ENCODE data around the gene MUC12.

DNA sequence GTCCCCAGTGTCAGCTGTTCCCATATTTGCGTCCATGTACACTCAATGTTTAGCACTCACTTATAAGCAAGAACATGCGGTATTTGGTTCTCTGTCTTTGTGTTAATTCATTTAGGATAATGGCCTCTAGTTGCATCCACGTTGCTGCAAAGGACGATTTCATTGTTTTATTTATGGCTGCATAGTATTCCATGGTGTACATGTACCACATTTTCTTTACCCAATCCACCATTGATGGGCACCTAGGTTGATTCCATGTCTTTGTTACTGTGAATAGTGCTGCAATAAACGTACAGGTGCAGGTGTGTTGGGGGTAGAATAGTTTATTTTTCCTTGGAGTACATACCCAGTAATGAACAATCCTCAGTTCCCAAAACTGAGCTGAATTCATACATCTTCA, 91.6 kb downstream of the MUC12 start:
- TF ChIP-seq, protein P1, sequence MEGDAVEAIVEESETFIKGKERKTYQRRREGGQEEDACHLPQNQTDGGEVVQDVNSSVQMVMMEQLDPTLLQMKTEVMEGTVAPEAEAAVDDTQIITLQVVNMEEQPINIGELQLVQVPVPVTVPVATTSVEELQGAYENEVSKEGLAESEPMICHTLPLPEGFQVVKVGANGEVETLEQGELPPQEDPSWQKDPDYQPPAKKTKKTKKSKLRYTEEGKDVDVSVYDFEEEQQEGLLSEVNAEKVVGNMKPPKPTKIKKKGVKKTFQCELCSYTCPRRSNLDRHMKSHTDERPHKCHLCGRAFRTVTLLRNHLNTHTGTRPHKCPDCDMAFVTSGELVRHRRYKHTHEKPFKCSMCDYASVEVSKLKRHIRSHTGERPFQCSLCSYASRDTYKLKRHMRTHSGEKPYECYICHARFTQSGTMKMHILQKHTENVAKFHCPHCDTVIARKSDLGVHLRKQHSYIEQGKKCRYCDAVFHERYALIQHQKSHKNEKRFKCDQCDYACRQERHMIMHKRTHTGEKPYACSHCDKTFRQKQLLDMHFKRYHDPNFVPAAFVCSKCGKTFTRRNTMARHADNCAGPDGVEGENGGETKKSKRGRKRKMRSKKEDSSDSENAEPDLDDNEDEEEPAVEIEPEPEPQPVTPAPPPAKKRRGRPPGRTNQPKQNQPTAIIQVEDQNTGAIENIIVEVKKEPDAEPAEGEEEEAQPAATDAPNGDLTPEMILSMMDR (IDR thresholded peaks at IDR 0.05; ENCODE audit: poor library complexity): no peak
- TF ChIP-seq EZH2 (IDR thresholded peaks at IDR 0.05; ENCODE audit: borderline replicate concordance): no peak
- no peak for TF ChIP-seq EZH2phosphoT487 (IDR thresholded peaks at IDR 0.05; ENCODE audit: low read depth, severe bottlenecking, unreplicated experiment)
